Urothelium cell line (cell line): Measurements from ENCODE around the gene PFKP.

Source experiments
- DNase-seq: peaks from one replicate; pipeline ENCODE4 v3.0.0; 2011; ENCODE audit warnings: low spot score, mixed read lengths
- FAIRE-seq: peaks from 2 replicates; lab custom pipeline; 2011; peaks lifted over from hg19 to GRCh38; lab: Jason Lieb, UNC

The PFKP gene

DNA sequence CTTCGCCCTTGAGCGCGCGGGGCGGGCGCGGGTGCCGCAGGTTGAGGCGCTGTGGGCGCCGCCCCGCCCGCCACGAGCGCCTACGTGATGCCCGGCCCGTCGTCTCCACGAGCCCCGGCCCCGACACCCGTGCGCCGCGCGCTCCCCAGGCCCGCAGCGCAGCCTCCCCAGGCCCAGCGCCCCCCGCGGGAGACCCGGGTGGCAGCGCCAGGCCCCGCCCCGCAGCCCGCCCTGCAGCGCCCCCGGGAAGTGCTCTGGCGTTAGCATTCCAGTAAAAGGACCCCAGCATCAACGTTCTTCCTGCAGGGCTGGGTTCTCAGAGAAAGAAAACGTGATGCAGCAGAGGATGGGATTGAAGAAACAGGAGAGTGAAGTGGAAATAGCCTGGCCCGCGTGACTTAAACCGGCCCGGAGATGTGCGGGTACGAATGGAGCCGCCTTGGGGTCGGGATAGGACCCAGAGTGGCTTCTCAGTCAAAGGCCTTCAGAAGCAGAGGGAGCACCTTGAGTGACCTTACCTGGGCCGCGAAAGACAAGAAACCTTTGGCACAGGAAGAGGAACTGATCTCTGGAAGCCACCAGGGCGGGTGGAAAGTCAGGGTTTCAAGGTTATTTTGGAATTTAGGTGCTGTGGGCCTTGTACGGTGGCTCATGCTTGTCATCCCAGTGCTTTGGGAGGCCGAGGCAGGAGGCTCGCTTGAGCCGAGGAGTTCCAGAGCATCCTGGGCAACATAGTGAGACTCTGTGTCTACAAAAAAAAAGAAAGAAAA, 1.8 kb downstream of the PFKP start:
- DNase-seq (peak; percentile 21), FAIRE-seq (no peak)

DNA sequence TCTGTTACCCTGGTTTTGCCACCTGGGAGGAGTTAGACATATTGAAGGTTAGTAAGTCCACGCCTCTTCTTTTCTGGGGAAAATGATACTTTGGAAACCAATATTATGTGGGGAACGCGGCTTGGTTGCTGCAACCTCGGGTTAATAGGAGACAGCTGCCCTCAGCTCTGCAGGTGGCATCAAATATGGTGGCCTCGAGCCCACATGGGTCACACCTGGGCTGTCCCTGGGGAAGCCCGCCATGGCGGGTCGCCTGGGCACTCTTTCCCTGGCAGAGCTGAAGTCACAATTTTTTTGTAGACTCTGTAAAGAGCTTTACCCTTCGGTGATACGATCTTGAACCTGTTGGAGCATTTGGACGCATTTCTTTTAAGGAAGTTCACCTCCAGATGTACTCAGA, 2.5 kb downstream of the PFKP start:
- FAIRE-seq = no peak

DNA sequence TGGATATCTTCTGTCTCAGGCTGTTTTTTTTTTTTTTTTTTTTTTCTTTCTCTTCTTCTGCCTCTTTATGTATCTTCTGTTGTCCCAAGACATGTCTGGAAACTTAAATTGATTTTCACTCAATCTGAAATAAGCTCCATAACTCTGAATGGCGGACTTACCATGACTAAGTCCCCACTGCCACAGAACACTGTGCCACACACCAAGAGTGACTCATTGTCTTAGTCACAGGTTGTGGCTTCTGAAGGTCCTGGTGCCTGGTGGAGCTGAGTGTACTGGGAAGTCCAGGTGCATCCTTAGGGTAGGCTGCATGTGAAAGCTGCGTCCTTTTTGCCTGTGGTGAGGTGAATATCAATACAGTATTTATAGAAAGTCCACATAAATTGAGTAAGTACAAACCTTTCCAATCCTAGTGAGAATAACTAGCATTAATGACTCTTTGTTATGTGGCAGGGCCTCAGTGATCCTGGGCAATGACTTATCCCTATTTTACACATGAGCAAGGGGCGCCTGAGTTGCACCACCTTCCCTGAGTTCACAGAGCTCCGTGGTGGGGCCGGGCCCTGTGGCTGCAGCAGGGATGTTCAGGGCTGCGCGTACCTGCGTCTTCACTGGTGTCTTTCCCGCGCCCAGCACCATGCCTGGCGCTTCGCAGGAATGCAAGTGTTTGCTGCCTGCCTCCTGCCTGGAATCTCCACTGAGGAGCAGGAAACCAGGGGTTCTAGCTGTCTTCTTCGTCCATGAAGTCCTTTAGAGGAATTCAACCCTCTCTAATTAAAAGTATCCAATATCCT, 4.3 kb downstream of the PFKP start:
- DNase-seq (peak; percentile 61), FAIRE-seq (no peak)

More for the DNA sequence above, 2.5 kb downstream of the PFKP start:
- DNase-seq = no peak

DNA sequence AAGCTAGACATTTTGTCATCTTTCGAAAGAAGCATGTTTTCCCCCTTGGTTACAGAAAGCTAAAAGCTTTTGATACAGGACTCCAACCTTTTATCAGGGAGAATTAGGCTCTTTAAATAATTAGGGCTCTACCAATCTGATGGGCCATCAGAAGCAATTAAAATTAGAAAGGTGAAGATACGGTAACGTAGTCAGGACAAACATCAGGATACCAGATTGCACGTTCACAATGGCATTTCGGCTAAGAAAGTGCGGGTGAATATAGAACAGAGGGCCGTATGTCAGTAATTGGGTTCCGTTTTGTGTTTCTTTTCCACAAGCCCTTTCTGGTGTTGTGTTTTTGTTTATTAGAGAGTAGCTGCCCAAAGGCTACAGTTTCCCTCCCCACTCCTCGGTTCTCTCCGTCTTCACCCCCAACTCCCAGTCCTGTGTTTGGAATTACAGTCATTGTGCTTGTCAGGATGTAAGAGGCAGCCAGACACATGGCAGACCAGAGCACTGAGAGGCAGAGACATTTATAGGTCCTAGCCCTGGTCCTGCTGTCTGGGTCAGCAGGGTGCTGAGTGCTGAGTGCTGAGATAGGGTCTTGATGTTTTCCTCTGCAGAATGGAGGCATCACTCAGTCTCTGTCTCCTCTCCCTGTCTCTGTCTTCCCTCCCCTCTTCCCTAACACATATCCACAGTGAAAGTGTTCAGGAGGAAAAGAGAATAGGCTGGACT, 5.5 kb downstream of the PFKP start:
- FAIRE-seq = no peak
- DNase-seq = no peak

DNA sequence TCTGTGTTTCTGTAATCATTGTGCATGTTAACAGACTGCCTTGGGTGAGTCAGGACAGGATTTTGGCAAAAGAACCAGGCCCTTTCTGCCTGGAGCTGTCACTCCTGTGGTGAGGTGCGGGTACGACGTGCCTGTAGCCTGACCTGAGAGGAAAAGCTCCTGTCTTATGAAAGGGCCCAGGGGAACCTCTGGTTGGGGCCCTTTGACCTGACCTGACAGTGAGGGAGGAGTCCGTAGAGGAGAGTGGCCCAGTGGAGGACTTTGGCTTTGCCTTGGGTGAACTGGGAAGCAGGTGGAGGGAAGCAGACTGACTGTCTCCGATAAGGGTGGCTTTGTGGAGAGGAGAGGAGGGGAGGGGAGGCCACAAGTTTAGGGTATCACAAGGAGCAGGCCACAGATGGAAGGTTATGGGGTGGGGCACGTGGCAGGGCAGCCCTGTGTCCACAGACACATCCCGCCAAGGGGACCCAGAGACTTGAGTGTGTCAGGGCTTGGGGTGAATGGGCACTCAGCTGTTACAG, 6.9 kb downstream of the PFKP start:
- no peak for FAIRE-seq
- DNase-seq = no peak

DNA sequence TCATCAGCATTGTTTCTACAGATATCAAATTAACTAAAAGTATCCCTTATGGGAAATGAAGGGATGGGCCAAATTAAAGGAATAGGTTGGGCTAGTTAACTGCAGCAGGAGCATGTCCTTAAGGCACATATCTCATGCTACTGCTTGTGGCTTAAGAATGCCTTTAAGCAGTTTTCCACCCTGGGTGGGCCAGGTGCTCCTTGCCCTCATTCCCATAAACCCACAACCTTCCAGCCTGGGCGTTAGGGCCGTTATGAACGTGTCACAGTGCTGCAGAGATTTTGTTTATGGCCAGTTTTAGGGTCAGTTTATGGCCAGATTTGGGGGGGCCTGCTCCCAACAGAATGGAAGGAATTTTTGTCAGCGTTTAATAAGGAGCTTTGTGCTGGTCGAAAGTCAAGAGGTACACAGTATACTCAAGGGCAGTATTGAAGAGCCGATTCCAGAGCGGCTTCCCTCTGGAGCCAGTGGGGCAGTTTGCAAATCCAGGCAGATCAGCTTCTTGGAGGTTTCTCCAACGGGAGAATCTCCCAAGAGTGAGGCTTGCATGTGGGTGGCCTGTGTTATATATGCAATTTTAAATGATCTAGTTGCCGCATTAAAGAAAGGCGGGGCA, 7.7 kb downstream of the PFKP start:
- DNase-seq = no peak
- no peak for FAIRE-seq

DNA sequence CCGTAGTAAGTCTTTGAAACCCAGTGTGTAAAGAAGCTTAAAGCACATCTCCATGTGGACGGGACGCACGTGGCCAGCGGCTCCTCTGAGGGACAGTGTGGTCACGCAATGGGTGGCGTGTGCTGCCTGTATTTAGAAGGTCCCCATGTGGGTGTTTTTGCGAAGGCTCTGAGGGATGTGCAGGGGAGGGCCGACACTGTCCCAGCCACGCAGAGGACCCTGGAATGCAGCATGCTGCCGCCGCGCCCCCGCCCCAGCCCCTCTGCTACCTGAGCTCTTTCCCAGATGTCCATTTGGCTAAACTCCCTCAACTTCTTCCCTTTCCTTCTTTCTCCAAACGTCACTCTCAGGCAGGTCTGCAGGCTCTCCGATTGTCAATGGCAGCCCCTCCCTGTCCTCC, 8.8 kb downstream of the PFKP start:
- no peak for FAIRE-seq
- no peak for DNase-seq

DNA sequence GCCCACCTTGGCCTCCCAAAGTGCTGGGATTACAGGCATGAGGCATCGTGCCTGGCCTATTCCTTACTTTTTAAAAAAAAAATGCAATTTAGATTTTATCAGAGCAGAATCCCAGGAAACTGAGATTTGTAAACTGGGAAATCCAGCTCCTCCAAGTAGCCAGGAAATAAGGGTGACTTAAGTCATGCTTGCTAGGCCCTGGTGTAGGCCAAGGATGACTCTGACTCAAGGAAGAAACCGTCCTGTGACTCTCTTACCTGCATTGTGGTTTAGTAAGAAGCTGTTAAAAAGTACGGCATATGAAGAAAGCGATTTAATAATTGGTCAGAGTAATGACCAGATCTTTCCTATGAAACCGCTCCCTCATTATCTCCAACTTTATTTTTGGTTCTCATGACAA, 10.2 kb downstream of the PFKP start:
- FAIRE-seq (no peak), DNase-seq (no peak)

DNA sequence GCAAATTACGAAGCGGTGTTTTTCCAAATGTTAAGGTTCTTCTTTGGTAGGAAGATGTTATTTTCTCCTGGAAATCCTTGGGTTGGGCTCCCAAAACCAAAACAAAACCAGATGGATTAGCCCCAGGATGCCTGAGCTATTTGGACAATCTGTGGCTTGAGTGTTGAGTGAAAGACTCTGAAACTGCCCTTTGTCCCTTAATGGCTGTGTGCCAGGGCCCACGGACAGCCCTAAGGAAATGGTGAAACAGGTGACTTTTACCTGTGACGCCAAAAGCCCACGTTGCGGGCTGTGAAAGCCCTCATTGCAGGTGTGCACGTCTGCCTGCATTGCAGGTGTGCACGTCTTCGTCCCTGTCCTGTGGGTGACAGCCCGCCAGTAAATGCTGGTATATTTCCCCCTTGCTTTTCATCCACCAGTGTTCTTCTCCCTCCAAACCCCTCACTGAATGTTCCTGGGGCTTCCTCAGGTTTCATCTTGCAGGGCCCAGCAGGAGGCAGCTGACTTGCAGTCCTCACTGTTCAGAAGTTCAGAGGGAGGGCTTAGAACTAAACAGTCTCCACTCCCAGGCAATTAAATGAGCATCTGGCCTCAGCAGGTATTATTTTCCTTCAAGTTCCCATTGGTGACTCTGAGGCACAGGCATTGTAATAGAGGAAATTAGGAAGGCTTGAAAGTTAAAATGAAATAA, 10.7 kb downstream of the PFKP start:
- no peak for FAIRE-seq
- no peak for DNase-seq

DNA sequence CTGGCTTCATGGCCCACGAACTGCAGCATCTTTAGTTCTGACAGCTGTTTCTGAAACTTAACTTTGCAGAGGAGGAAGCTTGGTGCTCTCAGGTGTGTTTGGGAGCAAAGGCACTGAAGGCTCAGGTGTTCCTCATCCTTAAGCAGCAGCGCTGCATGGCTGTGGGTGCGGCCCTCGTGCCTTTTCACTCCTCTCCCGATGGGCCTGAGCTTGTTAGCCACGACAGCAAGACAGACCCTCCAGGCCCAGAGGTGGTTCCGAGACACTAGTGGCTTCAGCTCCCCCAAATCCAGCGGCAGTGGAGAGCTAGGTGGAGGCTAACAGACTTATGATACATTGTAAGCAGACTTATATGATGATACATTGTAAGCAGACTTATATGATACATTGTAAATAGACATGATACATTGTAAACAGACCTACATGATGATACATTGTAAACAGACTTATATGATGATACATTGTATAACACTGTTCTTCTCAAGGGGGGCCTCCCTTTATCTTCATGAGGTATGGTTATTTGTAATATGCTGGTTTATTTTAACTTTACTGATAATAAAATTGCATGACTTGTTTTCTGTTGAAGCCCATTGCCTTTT, 14.1 kb downstream of the PFKP start:
- FAIRE-seq (no peak), DNase-seq (no peak)

DNA sequence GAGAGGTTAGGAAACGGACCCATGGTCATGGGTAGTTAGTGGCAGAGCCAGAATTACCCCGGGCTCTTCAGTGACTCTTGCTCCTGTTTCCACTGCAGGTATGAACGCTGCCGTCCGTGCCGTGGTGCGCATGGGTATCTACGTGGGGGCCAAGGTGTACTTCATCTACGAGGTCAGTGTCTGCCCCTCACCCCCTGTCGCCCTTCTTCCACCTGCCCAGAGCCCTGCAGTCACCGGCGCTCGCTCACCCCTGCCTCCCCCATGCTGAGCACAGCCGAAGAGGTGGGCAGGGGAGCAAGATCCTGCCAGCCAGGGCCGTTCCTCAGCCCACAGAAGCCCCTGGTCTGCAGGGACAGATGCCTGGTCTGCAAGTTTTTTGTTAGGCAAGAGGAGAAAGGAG, 14.9 kb downstream of the PFKP start:
- FAIRE-seq (no peak), DNase-seq (no peak)

DNA sequence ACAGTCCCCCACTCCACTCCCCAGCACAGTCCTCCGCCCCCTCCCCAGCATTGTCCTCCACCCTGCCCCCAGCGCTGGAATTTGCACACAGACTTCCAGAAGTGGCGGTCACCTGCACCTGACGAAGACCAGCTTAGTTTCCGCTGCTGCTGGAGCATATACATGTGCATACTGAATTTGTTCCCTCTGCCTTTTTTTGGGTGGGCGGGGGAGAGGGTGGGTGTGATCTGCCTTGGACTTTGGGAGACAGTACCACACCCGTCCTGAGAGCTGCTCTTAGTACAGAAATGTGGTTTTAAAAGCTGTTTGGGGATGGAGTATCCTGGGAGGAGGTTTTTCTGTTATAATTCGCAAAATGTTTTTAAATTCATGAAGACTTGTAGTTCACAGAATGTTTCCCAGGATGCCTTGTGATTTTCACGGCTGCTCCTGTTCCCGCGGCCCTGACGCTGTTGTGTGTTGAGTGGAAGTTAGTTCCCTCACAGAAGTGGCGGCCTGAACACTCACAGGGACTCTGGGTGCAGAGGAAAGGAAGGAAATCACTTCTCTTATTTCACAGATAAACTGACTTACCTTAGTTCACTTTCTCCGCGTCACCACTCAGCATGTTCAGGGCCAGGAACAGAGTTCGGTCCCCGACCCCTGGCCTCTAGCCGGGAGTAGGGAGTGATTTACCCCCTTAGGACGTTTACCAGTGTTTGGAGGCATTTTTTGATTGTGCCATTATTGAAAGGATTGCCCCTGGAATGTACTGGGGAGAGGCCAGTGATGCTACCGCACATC, 18.6 kb downstream of the PFKP start:
- DNase-seq (no peak), FAIRE-seq (no peak)

DNA sequence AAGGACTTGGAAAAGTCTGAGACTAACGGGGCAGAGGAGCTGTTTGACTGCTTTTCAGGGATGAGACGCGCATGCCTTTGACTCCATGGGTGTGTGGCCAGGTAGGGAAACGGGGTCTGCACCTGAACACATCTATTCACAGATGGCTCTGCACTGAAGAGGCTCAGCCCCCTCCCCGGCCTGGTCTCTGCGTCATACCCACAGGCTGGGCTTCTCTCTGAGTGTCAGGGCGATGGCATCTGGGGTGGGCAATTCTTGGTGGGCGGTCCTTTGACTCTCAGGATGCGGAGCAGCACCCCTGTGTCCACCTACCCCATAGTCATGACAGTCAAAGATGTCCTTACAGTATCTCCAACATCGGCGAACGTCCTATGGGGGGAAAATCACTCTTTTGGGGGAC, 23.0 kb downstream of the PFKP start:
- FAIRE-seq = no peak

DNA sequence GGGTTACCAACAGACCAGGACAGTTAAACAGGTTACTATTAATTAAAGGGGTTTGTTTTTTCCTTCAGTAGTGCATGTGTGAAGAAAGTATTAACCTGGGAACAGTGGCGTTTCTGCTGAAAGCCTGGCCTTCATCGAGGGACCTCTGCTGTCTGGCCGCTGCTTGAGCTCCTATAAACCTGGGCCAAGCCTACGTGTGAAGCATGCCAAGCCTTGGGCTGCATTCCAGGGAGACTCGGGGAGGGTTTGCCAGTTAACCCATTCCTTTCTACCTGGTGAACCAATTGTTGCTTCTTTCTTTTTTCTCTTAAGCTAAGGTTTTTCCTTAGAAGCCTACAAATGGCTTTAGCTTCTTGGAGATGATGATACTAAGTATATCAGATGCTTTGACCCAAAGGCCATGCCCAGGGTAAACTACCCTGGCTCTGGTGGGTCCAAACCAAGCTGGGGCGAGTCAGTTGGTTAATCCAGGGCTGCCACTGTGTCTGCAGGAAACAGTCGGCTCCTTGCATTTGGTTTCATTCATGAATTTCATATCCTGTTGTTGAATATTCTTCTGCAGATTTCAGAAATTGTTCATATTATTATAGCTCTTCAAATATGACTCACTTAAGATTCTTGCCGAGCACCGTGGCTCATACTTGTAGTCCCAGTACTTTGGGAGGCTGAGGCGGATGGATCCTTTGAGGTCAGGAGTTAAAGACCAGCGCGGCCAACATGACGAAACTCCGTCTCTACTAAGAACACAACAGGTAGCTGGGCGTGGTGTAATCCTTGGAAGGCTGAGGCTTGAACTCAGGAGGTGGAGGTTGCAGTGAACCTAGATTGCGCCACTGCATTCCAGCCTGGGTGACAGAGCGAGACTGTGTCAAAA, 23.8 kb downstream of the PFKP start:
- FAIRE-seq (no peak), DNase-seq (peak; percentile 50)

More for the DNA sequence above, 23.0 kb downstream of the PFKP start:
- DNase-seq = no peak

DNA sequence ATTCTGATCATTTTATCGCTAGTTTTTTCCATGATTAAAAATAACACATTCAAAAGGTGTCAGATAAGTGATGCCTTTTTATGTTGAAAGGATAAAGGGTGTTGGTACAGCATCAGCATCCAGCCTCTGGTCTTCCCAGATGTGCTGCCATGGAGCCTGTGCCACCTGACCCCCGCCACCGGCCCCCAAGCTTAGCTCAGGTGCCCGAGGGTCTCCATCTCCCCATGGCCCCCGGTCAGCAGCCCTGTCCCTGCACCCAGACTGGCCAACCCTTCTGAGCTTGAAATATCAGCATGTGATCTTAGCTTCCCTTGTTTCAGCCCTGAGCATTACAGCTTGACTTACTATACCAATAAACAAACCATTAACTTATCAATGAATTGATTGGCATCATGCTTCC, 24.6 kb downstream of the PFKP start:
- no peak for DNase-seq
- FAIRE-seq = no peak

DNA sequence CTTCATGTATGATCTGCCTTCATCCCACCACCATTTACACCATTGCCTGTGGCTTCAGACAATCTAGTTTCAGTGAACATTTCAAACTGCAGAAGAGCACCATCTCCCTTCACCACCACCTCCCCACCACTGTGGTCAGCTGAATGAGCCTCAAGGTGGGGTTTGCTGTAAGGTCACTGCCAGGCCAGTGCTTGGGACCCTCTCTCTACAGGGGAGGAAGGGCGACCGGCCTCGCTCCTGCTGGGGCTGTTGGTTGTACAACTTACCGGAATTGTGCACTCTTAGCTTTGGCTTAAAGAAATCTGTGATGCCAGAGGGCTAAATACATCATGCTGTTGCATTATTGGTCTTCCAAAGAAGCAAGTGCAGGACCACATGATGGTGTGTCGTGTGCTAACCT, 26.6 kb downstream of the PFKP start:
- DNase-seq (no peak), FAIRE-seq (no peak)

DNA sequence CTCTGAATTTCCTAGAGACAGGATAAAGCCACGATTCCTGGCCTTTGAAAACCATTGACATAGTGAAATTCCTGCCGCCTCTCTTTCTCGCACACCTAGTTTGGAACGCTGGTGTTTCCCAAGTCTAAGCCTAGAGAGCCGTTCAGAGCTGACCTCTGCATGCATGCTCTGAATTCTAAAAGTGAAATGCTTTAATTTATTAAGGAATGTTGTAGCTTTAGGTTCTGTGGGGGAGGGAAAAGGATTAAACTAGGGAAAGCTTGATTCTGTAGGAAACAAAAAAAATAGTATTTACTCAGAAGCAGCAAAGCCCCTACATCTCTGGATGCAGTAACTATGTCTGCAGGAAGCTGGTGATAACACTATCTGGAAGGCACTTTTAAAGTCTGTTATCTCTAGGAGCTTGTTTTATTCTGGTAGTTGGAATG, 27.3 kb downstream of the PFKP start:
- FAIRE-seq (no peak), DNase-seq (no peak)
